ENCODE results near the gene TTC13. TPM values are rescaled to one million over a fixed set of nuclear protein-coding genes. Genes with fewer than 3 reads are reported as not detected.

The TTC13 gene
- total RNA-seq, 1 donor from 2014 or later: 20.9 TPM

GRCh38 chr1:230964896-230965295, 13.8 kb downstream of the TTC13 start:
- no peaks in the 10 kb centered on the region for H3K27me3 Mint-ChIP-seq (ENCODE audit: low read depth)
- no peak overlapping the region for H3K27ac Mint-ChIP-seq (ENCODE audit: unreplicated experiment)
- H3K9me3 Mint-ChIP-seq: no peaks in the 10 kb centered on the region
- H3K36me3 Mint-ChIP-seq (ENCODE audit: low read depth): no peaks in the 10 kb centered on the region
- no peak for TF ChIP-seq CTCF (conservative IDR thresholded peaks at IDR 0.05)
- no peak overlapping the region for H3K4me3 Mint-ChIP-seq
- H3K4me1 Mint-ChIP-seq: no peaks in the 10 kb centered on the region
- no peak for DNase-seq (ENCODE audit: low read depth, low spot score)

- H3K27me3 Mint-ChIP-seq (ENCODE audit: low read depth): no peaks in the 10 kb centered on the region
- H3K36me3 Mint-ChIP-seq (ENCODE audit: low read depth): no peaks in the 10 kb centered on the region
- no peak overlapping the region for H3K4me3 Mint-ChIP-seq
- H3K9me3 Mint-ChIP-seq: no peaks in the 10 kb centered on the region
- no peak for DNase-seq (ENCODE audit: low read depth, low spot score)
- TF ChIP-seq CTCF (conservative IDR thresholded peaks at IDR 0.05): no peak
- no peaks in the 10 kb centered on the region for H3K4me1 Mint-ChIP-seq
- no peak overlapping the region for H3K27ac Mint-ChIP-seq (ENCODE audit: unreplicated experiment)
Measured at GRCh38 chr1:230958370-230958769, 20.3 kb downstream of the TTC13 start.

GRCh38 chr1:230957580-230957989, 21.1 kb downstream of the TTC13 start:
- no peak overlapping the region for H3K4me3 Mint-ChIP-seq
- H3K9me3 Mint-ChIP-seq: no peaks in the 10 kb centered on the region
- no peak for TF ChIP-seq CTCF (conservative IDR thresholded peaks at IDR 0.05)
- H3K36me3 Mint-ChIP-seq (ENCODE audit: low read depth): no peaks in the 10 kb centered on the region
- H3K27me3 Mint-ChIP-seq (ENCODE audit: low read depth): no peaks in the 10 kb centered on the region
- no peak for DNase-seq (ENCODE audit: low read depth, low spot score)
- H3K27ac Mint-ChIP-seq (ENCODE audit: unreplicated experiment): no peak overlapping the region
- H3K4me1 Mint-ChIP-seq: no peaks in the 10 kb centered on the region

- no peaks in the 10 kb centered on the region for H3K27me3 Mint-ChIP-seq (ENCODE audit: low read depth)
- no peak for TF ChIP-seq CTCF (conservative IDR thresholded peaks at IDR 0.05)
- no peaks in the 10 kb centered on the region for H3K9me3 Mint-ChIP-seq
- no peak overlapping the region for H3K4me3 Mint-ChIP-seq
- H3K4me1 Mint-ChIP-seq: no peaks in the 10 kb centered on the region
- H3K36me3 Mint-ChIP-seq (ENCODE audit: low read depth): peaks cover under 1% of the 10 kb centered on the region
- no peak overlapping the region for H3K27ac Mint-ChIP-seq (ENCODE audit: unreplicated experiment)
- DNase-seq (ENCODE audit: low read depth, low spot score): no peak
Measured at GRCh38 chr1:230950404-230950803, 28.3 kb downstream of the TTC13 start.

- Mint-ChIP-seq H3K4me1 (no peaks in the 10 kb centered on the region), H3K9me3 (no peaks in the 10 kb centered on the region), H3K27ac (ENCODE audit: unreplicated experiment) (no peak overlapping the region), H3K4me3 (no peak overlapping the region), H3K27me3 (ENCODE audit: low read depth) (no peaks in the 10 kb centered on the region), H3K36me3 (ENCODE audit: low read depth) (peaks cover 5% of the 10 kb centered on the region)
- no peak for DNase-seq (ENCODE audit: low read depth, low spot score)
- TF ChIP-seq CTCF (conservative IDR thresholded peaks at IDR 0.05): no peak
Measured at GRCh38 chr1:230948903-230949302, 29.8 kb downstream of the TTC13 start.

GRCh38 chr1:230948301-230948700, 30.4 kb downstream of the TTC13 start:
- H3K36me3 Mint-ChIP-seq (ENCODE audit: low read depth): peaks cover 5% of the 10 kb centered on the region
- DNase-seq (ENCODE audit: low read depth, low spot score): no peak
- no peak for TF ChIP-seq CTCF (conservative IDR thresholded peaks at IDR 0.05)
- no peaks in the 10 kb centered on the region for H3K4me1 Mint-ChIP-seq
- no peaks in the 10 kb centered on the region for H3K9me3 Mint-ChIP-seq
- no peaks in the 10 kb centered on the region for H3K27me3 Mint-ChIP-seq (ENCODE audit: low read depth)
- no peak overlapping the region for H3K4me3 Mint-ChIP-seq
- H3K27ac Mint-ChIP-seq (ENCODE audit: unreplicated experiment): no peak overlapping the region
